ENCODE results near the gene MRPL40.

MRPL40 gene

DNA sequence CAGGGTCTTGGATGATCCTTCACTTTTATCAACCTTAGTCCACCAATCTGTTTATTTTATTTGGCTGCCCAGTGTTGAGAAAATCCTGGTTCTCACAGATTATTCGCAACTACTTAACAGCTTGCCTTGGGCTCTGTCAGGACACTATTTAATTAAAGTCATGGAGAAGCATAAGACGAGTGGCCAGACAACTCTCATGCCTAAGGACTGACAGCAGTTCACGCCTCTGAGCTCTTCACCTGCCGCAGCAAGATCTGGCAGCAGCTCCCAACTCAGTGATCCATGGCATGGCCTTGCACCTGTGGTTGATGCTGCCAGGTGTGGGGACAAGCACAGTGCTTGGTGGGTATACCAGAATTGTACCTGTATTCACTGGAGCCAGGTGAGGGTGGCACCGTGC, 38.6 kb upstream of the MRPL40 start:
- no peak for DNase-seq (ENCODE audit: low read depth)
- no peak overlapping the region for H3K4me3 ChIP-seq (ENCODE audit: low read depth, low read length)
- TF ChIP-seq, protein P1, sequence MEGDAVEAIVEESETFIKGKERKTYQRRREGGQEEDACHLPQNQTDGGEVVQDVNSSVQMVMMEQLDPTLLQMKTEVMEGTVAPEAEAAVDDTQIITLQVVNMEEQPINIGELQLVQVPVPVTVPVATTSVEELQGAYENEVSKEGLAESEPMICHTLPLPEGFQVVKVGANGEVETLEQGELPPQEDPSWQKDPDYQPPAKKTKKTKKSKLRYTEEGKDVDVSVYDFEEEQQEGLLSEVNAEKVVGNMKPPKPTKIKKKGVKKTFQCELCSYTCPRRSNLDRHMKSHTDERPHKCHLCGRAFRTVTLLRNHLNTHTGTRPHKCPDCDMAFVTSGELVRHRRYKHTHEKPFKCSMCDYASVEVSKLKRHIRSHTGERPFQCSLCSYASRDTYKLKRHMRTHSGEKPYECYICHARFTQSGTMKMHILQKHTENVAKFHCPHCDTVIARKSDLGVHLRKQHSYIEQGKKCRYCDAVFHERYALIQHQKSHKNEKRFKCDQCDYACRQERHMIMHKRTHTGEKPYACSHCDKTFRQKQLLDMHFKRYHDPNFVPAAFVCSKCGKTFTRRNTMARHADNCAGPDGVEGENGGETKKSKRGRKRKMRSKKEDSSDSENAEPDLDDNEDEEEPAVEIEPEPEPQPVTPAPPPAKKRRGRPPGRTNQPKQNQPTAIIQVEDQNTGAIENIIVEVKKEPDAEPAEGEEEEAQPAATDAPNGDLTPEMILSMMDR (IDR thresholded peaks at IDR 0.05; ENCODE audit: low read depth, low read length, missing control alignments), result no peak

DNA sequence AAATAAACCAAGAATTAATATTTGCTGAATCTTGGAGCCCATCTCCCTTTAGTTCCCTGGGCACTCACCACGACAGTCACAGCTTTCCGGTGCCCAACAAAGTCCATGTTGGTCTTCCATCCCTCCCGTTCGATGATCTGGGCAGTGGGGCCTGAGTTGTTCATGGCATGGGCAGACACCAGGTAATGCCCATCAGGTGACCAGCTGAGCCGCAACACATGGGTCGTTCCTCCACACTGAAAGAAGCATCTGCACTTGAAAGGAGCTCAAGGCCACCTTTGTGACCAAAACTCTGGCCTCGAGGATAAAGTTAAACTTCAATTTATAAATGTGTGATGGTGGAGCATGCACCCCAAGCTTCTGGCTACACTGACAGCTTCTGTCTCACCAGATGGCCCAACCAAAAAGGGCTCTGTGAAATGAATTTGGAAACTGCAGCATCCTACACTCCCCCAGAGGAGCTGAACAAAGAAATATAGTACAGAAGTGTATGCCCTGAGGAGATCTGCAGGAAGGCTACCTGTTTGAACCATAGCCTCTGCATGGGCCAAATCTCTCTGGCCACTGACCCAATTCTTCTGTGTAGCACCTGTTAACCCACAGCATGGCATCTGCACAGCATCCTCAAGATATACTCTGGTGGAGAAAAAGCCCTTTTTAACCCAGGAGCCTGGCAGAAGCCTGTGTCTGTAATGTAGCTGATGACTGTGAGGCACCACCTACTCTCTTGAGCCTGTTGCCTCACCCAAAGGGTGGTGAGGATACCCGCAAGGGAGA, 37.9 kb upstream of the MRPL40 start:
- TF ChIP-seq, protein P1 (IDR thresholded peaks at IDR 0.05; ENCODE audit: low read depth, low read length, missing control alignments), result no peak
- no peak overlapping the region for H3K4me3 ChIP-seq (ENCODE audit: low read depth, low read length)
- no peak for DNase-seq (ENCODE audit: low read depth)

DNA sequence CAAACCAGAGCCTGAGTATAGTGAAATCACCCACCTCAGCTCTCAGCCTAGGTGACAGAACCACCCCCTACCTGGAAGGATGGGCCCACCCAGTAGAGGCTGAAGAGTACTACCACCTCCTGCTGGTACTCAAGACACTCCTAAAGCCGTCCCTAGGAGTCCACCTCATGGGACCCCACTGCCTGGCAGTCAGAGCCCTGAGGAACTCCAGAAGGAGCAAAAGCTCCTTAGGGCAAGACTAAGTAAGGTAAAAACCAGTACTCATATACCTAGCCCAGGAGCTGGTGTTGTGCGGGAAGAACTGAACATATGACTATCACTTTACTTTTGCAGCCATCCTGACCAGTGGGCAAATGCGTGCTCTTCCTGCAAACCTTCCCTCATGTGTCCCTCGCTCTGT, 37.1 kb upstream of the MRPL40 start:
- TF ChIP-seq, protein P1 (IDR thresholded peaks at IDR 0.05; ENCODE audit: low read depth, low read length, missing control alignments), result no peak
- no peak for DNase-seq (ENCODE audit: low read depth)
- H3K4me3 ChIP-seq (ENCODE audit: low read depth, low read length), result no peak overlapping the region

DNA sequence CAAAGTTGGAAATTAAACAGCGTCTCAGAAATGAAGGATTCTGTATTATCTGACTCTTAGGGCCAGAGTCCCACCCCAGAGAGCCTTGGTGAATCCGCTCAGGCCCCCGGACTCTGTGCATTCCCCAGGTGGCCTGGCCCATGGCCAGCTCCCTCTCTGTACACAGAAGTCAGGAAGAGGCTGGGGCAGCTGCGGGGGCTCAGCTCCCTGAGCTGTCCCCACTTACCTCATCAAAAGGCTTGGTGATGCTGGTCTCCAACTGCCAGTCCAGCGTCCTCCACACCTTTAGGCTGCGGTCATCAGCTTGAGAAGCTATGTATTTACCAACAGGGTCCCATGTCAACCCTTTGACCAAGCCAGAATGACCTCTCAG, 35.8 kb upstream of the MRPL40 start:
- no peak overlapping the region for H3K4me3 ChIP-seq (ENCODE audit: low read depth, low read length)
- DNase-seq (ENCODE audit: low read depth), result no peak
- TF ChIP-seq, protein P1 (IDR thresholded peaks at IDR 0.05; ENCODE audit: low read depth, low read length, missing control alignments), result no peak

DNA sequence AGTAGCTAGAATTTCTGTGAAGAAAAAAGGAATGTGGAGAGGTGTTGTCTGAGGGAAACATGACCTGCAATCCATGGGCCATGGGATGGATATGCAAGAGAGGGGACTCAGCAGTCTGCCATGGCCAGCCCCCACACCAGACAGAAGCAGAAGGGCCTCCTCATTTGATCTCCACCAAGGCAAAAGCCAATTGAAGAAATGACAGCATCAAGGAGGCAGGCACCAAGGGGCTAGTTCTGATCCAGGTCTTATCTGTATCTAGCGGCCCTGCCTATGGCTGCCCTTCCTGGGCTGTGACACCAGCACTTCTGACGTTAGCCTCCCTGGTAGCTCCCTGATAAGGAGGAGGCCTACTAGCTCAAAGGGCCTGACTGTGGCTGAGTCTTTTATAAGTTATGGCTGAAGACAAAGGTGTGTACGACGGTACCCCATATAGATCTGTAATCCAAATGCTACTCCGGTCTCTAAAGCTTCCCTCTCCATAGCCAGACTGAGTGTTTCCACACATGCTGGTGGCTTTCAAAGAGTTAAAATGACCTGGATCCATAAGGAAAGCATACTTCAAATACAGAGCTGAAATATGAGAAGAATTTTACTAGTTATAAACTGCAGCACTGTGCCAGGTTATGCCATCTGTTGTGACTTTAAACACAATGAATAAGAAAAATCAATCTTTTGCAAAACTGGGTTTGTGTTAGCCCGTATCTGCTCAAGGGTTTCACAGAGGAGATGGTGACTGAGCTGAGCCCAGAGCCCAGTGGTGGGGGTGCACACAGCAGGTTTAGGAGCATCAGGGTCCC, 35.2 kb upstream of the MRPL40 start:
- H3K4me3 ChIP-seq (ENCODE audit: low read depth, low read length), result no peak overlapping the region
- no peak for DNase-seq (ENCODE audit: low read depth)
- TF ChIP-seq, protein P1 (IDR thresholded peaks at IDR 0.05; ENCODE audit: low read depth, low read length, missing control alignments), result no peak

DNA sequence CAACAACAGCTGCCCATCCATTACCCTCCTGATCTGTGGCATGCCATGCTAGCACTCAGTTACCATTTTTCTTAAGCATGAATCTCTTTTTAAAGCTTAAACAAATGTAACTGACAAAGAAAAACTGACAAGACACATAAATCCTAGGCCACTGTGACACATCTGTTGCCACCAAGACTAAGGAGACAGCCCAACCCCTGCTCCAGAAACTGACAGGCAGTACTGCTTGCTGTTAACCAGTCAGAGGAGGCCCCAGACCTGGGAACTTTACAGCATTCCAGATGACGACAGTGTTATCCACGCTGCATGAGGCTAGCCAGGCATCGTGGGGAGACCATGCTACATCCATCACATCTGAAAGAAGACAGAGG, 34.6 kb upstream of the MRPL40 start:
- no peak for DNase-seq (ENCODE audit: low read depth)
- TF ChIP-seq, protein P1 (IDR thresholded peaks at IDR 0.05; ENCODE audit: low read depth, low read length, missing control alignments), result no peak
- H3K4me3 ChIP-seq (ENCODE audit: low read depth, low read length), result no peak overlapping the region
